Measurements from ENCODE around the gene GMCL1.

The GMCL1 gene

GRCh38 chr2:69916106-69916505 lies 86.6 kb downstream of the GMCL1 start:
- Histone ChIP-seq H3K36me3 (ENCODE audit: insufficient read depth, low read length) (peaks cover 5% of the 10 kb centered on the region; the same call in 1 of the 2 replicates), H3K4me3 (peak overlapping the region; percentile 80), H3K27ac (no peak overlapping the region), H3K9ac (ENCODE audit: insufficient read length) (no peak overlapping the region), H3K9me3 (ENCODE audit: low read depth, low read length) (no peaks in the 10 kb centered on the region)
- TF ChIP-seq FOXP2 (optimal IDR thresholded peaks at IDR 0.05; ENCODE audit: control extremely low read depth, extremely low read length, insufficient read depth) (no peak), EZH2 (IDR thresholded peaks at IDR 0.05) (no peak)
- no peak for DNase-seq (ENCODE audit: low read depth, low spot score)

GRCh38 chr2:69917852-69918251 lies 88.4 kb downstream of the GMCL1 start:
- no peak for DNase-seq (ENCODE audit: low read depth, low spot score)
- no peaks in the 10 kb centered on the region for H3K9me3 ChIP-seq (ENCODE audit: low read depth, low read length)
- TF ChIP-seq FOXP2 (optimal IDR thresholded peaks at IDR 0.05; ENCODE audit: control extremely low read depth, extremely low read length, insufficient read depth) (no peak), EZH2 (IDR thresholded peaks at IDR 0.05) (no peak), POLR2AphosphoS5 (IDR thresholded peaks at IDR 0.05; ENCODE audit: borderline replicate concordance, low read depth, low read length) (no peak)
- no peak overlapping the region for H3K27ac ChIP-seq
- H3K9ac ChIP-seq (ENCODE audit: insufficient read length), result no peak overlapping the region
- peaks cover 4% of the 10 kb centered on the region; the same call in 1 of the 2 replicates for H3K36me3 ChIP-seq (ENCODE audit: insufficient read depth, low read length)
- no peak overlapping the region for H3K4me3 ChIP-seq

GRCh38 chr2:69918401-69918800 lies 88.9 kb downstream of the GMCL1 start:
- no peak overlapping the region for H3K27ac ChIP-seq
- H3K36me3 ChIP-seq (ENCODE audit: insufficient read depth, low read length), result no peaks in the 10 kb centered on the region
- no peak for DNase-seq (ENCODE audit: low read depth, low spot score)
- H3K4me3 ChIP-seq, result no peak overlapping the region
- H3K9me3 ChIP-seq (ENCODE audit: low read depth, low read length), result no peaks in the 10 kb centered on the region
- no peak overlapping the region for H3K9ac ChIP-seq (ENCODE audit: insufficient read length)
- TF ChIP-seq FOXP2 (optimal IDR thresholded peaks at IDR 0.05; ENCODE audit: control extremely low read depth, extremely low read length, insufficient read depth) (no peak), EZH2 (IDR thresholded peaks at IDR 0.05) (no peak), POLR2AphosphoS5 (IDR thresholded peaks at IDR 0.05; ENCODE audit: borderline replicate concordance, low read depth, low read length) (no peak)

- Histone ChIP-seq H3K27ac (no peak overlapping the region), H3K9ac (ENCODE audit: insufficient read length) (no peak overlapping the region), H3K9me3 (ENCODE audit: low read depth, low read length) (no peaks in the 10 kb centered on the region), H3K4me3 (no peak overlapping the region), H3K36me3 (ENCODE audit: insufficient read depth, low read length) (no peaks in the 10 kb centered on the region)
- DNase-seq (ENCODE audit: low read depth, low spot score), result no peak
- no peak for TF ChIP-seq EZH2 (IDR thresholded peaks at IDR 0.05)
- no peak for TF ChIP-seq POLR2AphosphoS5 (IDR thresholded peaks at IDR 0.05; ENCODE audit: borderline replicate concordance, low read depth, low read length)
- no peak for TF ChIP-seq FOXP2 (optimal IDR thresholded peaks at IDR 0.05; ENCODE audit: control extremely low read depth, extremely low read length, insufficient read depth)
Observed at GRCh38 chr2:69923116-69923515, 93.7 kb downstream of the GMCL1 start.

GRCh38 chr2:69926849-69927515 lies 97.5 kb downstream of the GMCL1 start:
- TF ChIP-seq EZH2 (IDR thresholded peaks at IDR 0.05) (no peak), POLR2AphosphoS5 (IDR thresholded peaks at IDR 0.05; ENCODE audit: borderline replicate concordance, low read depth, low read length) (no peak), FOXP2 (optimal IDR thresholded peaks at IDR 0.05; ENCODE audit: control extremely low read depth, extremely low read length, insufficient read depth) (no peak)
- H3K36me3 ChIP-seq (ENCODE audit: insufficient read depth, low read length), result no peaks in the 10 kb centered on the region
- H3K9me3 ChIP-seq (ENCODE audit: low read depth, low read length), result no peaks in the 10 kb centered on the region
- DNase-seq (ENCODE audit: low read depth, low spot score), result no peak
- no peak overlapping the region for H3K27ac ChIP-seq
- no peak overlapping the region for H3K9ac ChIP-seq (ENCODE audit: insufficient read length)
- H3K4me3 ChIP-seq, result no peak overlapping the region
